DMS79 treated with DMSO at 0.1 percent for 48 hours (cell line): ENCODE measurements around the gene ZG16.
"Not testable (repeated sequence)": the region's sequence is repeated elsewhere in the genome, so short reads cannot be mapped to it uniquely, and the experiment has no call there.

Experiments
- DNase-seq: peaks from one replicate; lab custom pipeline; 2025; lab: John Stamatoyannopoulos, UW

Gene ZG16

DNA sequence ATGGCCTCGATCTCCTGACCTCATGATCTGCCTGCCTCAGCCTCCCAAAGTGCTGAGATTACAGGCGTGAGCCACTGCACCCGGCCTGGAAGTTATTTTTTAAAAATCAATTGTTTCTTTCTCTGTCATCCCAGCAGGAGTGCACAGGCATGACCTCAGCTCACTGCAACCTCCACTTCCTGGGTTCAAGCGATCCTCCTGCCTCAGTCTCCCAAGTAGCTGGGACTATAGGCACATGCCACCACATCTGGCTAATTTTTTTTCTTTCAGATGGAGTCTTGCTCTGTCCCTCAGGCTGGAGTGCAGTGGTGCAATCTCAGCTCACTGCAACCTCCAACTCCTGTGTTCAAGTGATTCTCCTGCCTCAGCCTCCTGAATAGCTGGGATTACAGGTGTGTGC lies 9.1 kb downstream of the ZG16 start:
- not testable (repeated sequence) for DNase-seq

DNA sequence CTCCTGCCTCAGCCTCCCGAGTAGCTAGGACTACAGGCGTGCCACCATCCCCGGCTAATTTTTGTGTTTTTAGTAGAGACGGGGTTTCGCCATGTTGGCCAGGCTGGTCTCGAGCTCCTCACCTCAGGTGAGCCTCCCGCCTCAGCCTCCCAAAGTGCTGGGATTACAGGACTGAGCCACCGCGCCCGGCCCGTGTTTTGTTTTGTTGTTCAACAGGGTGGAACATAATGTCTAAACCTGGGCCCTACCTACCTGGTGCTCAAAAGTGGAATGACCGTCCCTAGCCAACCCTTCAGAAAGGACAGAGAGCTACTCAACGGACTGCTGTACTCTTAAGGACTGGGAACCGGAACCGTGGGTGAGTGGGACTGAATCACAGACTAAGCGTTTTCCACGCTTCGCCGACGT lies 11.7 kb downstream of the ZG16 start:
- peak; percentile 78 for DNase-seq

DNA sequence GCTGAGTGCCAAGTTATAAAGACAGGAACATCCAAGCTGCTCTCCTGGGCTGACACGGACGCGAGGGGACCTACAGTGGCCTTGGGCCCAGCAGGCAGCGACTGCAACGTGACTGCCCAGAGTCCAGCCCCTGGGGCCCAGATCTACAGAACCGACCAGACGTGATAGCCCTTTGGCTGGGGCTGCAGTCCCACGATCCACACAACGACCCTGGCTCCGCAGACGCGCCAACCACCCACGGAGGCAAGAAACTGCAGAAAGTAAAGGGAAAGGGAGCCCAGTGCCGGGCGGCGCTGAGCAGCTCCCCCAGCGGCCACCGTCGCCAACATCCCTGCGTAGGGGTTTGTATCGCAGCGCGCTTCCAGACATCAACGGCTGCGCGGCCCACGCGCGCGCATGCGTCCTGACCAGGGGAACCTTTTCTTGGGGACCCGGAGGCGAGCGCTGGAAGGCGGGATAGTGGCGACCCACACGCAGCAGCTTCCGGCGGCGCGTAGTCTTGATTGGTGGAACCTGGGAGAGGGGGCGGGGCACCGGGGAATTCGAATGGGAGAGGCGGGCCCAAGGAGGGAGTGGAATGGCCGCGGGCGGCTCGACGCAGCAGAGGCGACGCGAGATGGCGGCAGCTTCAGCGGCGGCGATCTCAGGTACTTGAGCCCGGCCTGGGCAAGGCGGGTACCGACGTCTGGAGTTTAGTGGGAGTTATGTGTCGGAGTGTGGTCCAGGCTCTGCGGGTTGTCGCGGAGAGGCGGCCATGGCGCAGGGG lies 12.3 kb downstream of the ZG16 start, which contains the start of gene KIF22:
TSS of gene KIF22 (plus strand) at position 569 of the 766 bp plus-strand sequence. CDS start at position 578, 9 bp downstream.
- DNase-seq, result peak; percentile 99

DNA sequence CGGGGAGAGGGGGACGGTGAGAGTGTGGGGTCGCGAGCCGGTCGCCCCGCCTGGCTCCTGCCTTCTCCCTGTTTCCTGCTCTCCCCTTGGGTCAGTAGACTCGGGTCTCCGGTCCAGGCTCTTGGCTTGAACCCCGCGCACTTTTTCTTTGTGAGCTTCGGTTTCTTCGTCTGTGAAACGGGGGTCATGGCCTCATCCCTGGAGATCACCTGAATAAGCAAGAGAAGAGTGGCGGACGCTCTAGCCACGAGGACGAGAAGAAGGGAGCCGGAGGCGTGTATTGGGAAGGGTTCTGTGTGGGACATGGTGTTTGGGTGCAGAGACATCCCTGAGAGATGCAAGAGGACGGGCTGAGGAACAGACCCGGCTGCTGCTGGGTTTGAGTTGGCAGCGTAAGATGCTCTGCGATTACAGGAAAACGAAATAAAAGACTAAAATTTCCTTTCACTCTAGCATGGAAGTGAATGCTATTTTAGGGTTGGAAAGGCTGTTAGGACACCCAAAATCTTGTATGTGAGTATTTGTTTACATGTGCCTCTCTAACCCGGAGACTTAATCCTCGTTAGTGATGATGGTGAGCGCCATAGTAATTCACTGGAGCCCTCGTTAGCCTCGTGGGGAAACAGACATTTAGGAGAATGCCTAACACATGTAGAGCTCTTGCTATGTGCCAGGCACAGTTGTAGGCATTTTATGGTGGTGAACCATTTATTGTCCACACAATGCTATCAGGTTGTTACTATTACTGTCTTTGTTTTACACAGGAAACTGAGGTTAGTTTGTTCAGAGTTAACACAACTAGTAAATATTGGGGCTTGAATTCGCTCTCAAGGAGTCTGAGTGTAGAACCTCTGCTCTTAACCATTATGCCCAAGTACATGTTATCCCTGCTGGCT lies 13.1 kb downstream of the ZG16 start:
- DNase-seq, result peak; percentile 31

DNA sequence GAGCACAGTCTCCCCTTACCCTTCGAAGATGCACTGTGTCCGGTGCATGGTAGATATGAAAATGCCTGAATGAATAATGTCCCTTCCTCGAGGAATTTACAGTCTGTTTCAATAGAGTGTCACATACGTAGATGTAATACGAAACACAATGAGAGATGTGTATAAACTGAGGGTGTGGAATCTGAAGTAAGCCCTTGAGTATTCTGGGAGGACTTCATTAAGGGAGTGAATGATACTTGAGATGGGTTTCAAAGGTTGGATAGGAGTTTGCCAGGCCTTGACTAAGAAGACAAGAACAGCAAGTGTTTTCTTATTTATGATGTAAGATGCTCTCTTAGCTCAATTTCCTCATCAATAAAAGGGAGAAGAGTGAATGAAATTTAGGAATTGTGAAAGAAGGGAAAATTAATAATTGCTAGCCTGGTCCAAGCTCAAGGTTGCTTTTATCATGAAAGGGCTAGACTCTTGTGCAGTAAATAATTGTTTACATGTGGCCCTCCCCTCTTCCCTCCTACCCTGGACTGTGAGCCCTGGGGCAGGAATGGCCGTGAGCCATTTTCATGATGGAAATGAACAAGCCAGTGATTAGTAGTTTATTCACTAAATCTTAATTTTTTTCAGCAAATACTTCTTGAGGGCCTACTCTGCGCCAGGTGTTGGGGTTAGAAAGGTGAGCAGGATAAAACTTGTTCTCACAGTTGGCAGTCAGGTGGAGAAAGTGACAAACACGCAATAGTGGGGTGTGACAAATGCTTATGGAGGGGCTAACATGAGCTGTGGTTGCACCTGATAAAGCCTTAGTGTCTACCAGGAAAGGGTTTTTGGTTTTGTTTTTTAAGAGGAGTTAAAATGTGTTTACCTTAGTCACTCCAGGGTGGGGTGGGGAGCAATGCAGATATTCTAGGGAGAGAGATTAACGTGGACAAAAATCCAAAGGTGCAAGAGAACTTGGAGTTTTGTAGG lies 14.1 kb downstream of the ZG16 start:
- no peak for DNase-seq

DNA sequence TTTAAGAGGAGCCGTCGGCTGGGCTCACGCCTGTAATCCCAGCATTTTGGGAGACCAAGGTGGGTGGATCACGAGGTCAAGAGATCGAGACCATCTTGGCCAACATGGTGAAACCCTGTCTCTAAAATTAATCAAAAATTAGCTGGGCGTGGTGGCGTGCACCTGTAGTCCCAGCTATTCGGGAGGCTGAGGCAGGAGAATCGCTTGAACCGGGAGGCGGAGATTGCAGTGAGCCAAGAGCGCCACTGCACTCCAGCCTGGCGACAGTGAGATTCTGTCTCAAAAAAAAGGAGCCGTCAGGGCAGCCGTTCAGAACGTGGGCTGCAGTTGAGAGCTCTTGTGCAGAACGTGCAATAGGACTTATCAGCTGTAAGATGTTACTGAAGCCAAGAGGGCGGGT lies 15.1 kb downstream of the ZG16 start:
- DNase-seq, result not testable (repeated sequence)

DNA sequence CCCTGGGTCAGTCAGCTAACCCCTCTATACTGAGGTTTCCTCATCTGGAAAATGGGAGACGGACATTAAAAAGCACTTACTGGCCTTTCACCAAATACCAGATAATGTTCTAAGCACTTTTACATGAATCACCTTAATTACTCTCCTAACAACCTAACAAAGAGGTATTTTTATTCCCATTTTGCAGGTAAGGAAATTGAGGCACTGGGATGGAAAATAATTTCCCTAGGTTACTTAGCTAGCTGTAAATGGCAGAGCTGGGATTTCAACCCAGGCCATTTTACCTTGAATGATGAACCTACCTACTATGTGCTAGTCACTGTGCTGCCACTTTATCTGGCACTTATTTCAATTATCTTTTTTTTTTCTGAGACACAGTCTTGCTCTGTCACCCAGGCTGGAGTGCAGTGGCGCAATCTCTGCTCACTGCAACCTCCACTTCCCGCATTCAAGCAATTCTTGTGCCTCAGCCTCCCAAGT lies 16.2 kb downstream of the ZG16 start:
- DNase-seq, result no peak

DNA sequence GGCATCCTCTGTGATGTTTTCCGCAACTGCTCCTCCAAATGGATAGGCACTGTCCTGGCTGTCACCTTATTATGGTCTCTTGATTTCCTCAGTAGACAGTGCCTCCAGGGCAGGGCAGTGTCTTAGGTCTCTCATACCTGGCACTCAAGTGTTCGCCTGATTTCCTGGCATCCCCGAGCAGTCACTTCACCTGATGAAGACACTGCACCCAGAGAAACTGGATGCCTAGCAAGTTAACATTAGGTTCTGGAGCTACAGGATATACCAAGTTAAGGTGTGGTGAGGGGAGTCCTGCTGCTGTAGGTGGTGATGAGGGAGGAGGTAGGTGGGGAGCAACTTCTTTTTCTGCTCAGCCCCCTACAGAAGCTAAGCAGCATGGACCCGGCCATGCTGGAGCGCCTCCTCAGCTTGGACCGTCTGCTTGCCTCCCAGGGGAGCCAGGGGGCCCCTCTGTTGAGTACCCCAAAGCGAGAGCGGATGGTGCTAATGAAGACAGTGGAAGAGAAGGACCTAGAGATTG lies 24.4 kb downstream of the ZG16 start:
- DNase-seq, result no peak

DNA sequence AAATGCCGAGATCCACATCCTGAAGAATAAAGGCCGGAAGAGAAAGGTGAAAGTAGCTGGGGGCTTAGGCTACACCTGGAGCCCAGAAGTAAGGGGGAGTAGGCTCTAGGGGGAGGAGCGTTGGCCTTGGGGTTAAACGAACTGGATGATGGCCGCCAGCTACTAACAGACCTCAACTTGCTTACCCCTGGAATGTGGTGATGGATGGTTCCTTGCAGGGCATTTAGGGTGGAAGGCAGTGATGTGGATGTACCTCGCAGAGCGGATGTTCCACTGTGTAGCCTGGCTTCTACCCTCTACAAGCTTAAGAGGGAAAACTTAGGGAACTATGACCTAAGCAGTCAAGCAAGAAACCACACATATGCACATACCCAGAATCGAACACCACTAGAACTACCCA lies 26.0 kb downstream of the ZG16 start:
- DNase-seq, result peak; percentile 41

DNA sequence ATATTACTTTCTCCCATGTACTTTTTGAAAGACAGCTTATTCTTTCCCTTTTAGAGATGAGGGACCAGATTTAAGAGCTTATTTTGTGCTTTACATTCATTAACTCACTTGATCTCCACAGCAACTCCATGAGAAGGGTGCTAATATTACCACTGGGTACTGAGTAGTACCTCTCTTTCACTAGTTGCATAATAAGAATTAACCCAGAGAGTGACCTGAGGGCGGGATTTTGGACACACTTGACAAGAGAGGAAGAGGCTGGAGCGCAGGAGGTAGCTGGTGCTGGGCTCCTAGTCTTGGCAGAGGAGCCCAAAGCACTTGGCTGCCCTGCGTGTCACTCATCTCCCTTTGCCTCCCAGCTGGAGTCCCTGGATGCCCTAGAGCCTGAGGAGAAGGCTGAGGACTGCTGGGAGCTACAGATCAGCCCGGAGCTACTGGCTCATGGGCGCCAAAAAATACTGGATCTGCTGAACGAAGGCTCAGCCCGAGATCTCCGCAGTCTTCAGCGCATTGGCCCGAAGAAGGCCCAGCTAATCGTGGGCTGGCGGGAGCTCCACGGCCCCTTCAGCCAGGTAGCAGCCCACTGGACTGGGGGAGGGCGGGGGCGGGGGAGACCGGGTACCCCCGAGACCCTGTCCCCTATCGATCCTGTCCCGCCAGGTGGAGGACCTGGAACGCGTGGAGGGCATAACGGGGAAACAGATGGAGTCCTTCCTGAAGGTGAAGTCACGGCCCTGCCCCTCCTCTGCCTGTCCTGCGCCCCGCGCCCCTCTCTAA lies 26.6 kb downstream of the ZG16 start:
- peak; percentile 56 for DNase-seq

DNA sequence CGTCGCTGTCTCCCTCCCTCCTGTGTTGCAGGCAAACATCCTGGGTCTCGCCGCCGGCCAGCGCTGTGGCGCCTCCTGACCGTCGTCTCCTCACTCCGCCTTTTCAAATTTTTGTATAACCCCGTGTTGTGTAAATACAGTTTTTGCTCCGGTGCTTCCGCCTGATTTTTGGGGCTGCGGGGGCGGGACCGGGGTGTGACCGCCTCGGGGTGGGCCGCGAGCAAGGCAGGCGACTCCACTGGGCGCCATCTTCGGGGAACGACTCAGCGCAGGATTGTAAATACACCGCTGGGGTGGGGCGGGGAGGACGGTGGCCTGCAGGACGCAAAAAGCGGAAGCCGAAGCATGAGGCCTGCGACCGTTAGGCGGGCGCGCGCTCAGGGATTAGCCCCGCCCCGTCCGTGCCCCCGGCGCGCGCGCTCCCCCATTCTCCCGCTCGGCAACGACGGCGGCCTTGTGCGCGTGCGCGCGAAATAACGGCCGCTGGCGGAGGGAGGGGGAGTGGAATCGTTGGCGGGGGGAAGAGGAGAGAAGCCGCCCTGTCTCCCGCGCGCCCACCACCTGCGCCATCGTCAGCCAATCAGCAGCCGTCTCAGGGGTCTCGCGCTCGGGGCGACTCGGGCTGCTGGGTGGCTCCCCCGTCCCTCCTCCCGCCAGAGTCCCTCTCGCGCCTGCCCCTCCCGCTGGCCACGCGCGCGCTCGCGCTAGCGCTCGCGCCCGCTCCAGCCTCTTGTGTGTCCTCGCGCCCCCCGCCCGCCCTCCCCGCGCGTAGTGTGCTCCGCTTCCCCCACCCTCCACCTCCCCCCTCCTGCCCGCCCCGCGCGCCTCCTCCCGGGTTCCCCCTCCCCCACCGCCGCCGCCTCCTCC lies 27.4 kb downstream of the ZG16 start:
- peak; percentile 99 for DNase-seq

DNA sequence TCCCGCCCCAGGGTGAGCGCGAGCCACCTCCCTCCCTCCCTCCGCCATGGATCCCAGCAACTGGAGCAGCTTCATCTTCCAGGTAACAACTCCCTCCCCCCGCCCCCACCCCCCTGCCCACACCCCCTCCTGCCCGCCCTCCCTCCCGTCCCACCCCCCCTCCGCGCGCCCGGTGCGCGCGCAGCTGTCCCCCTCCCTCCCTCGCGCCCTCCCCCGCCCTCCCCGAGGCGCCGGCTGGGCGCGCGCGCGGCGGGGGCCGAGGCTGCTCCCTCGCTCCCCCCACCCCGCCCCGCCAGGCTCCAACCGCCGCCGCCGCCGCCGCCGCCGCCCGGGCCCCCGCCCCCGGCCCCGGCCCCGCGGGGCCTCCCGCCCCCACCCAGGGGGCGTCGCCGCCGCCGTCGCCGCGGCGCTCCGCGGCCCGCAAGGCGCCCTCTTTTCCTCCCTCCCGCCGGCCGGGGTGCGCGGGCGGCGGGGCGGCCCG lies 28.1 kb downstream of the ZG16 start, which contains the start of gene MAZ:
TSS of gene MAZ (plus strand) at position 431 of the 481 bp plus-strand sequence. CDS start 173 bp downstream, outside the sequence.
- DNase-seq, result peak; percentile 93

DNA sequence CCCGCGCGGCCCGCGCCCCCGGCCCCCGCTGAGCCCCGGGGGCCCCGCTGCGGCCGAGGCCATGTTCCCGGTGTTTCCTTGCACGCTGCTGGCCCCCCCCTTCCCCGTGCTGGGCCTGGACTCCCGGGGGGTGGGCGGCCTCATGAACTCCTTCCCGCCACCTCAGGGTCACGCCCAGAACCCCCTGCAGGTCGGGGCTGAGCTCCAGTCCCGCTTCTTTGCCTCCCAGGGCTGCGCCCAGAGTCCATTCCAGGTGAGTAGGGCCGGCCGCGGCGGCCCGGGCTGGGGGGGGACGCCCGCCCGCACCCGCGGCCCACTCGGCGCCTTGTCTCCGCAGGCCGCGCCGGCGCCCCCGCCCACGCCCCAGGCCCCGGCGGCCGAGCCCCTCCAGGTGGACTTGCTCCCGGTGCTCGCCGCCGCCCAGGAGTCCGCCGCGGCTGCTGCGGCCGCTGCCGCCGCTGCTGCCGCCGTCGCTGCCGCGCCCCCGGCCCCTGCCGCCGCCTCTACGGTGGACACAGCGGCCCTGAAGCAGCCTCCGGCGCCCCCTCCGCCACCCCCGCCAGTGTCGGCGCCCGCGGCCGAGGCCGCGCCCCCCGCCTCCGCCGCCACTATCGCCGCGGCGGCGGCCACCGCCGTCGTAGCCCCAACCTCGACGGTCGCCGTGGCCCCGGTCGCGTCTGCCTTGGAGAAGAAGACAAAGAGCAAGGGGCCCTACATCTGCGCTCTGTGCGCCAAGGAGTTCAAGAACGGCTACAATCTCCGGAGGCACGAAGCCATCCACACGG lies 28.8 kb downstream of the ZG16 start:
- peak; percentile 61 for DNase-seq

DNA sequence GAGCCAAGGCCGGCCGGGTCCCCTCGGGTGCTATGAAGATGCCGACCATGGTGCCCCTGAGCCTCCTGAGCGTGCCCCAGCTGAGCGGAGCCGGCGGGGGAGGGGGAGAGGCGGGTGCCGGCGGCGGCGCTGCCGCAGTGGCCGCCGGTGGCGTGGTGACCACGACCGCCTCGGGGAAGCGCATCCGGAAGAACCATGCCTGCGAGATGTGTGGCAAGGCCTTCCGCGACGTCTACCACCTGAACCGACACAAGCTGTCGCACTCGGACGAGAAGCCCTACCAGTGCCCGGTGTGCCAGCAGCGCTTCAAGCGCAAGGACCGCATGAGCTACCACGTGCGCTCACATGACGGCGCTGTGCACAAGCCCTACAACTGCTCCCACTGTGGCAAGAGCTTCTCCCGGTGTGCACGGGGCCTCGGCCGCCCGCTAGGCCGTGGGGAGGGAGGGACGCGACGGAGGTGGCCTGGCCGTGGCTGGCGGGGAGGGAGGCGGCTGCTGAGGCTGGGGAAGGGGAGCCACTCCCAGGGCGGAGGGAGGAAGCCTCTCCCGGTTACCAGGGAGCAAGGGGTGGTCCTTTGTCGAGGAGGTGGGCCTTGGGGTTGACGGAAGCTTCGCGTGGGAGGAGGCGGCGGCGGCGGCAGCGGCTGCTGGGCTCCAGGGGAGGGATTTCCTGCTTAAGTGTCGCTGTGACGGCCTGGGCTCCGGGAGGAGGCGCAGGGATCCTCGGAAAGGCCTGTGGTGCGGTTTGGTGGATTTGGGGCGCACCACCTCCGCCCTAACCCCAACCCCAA lies 29.6 kb downstream of the ZG16 start:
- DNase-seq, result peak; percentile 79

DNA sequence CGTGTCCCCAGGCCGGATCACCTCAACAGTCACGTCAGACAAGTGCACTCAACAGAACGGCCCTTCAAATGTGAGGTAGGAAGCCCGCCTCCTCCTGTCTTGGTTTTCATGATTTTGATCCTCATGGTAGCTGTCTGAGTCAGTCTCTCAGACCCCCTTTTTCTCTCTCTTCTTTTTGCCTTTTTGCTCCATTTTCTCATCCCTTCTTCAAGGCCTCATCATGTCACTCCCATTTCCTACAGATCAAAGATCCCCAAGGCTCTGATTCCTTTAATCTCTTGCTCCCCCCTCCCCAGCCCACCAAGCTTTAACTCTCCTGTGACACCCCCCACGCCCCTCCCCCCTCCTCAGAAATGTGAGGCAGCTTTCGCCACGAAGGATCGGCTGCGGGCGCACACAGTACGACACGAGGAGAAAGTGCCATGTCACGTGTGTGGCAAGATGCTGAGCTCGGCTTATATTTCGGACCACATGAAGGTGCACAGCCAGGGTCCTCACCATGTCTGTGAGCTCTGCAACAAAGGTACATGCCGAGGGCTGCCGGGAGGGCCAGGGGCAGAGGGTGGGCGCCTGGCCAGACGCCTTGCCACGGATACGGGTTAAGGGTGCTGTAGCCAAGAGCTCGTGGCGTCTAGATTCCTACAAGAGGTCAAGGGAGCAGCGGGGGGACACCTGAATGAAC lies 30.3 kb downstream of the ZG16 start:
- DNase-seq, result no peak

DNA sequence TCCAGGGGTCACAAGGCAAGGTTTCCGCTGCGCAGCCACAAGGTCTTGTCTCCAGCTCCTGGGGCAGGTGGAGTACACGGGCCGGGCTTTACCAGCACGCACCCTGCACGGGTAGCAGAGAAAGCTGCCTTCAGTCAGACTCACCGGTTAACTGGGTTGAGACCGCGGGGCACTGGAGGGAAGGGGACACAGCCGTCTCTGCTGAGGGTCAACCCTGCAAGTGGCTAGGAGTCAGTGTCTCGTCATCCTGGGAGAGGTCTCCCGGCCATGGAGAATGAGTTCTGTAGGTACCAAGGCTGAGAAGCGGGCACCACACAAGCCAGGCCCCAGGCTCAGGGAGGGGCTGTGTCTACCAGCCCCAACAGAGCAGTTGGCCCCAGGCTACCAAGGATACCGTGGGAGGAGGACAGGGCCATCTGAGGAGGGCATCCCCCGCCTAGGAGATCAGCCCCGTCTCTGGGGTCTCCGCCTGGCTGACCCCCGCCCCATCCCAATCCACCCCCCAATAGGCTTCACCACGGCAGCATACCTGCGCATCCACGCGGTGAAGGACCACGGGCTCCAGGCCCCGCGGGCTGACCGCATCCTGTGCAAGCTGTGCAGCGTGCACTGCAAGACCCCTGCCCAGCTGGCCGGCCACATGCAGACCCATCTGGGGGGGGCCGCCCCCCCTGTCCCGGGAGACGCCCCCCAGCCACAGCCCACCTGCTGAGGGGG lies 31.1 kb downstream of the ZG16 start:
- DNase-seq, result no peak
